Endothelial cell of umbilical vein (primary cell): ENCODE results near the gene PWP1. TPM values are rescaled to one million over a fixed set of nuclear protein-coding genes. Genes with fewer than 3 reads are reported as not detected.

Experiments
- BruUV-seq: library from RNA; stranded (reverse); fragments of 400-500 nt; replicated peaks from 2 replicates; lab custom pipeline; 2021; lab: Mats Ljungman, UMichigan
- CTCF ChIA-PET: fragments of 300-600, 350-600 bp; sonication (Branson Sonifier 250); formaldehyde crosslinking; loops from one replicate; lab custom pipeline; 2021; ENCODE audit warnings: antibody characterized with exemption, inconsistent platforms; lab: Charles Lee
- POLR2A ChIA-PET: fragments of 300-600, 350-600 bp; sonication (Branson Sonifier 250); formaldehyde crosslinking; loops from one replicate; lab custom pipeline; 2021; ENCODE audit warnings: antibody characterized with exemption, inconsistent platforms; lab: Charles Lee
- DNase-seq: peaks from one replicate; pipeline ENCODE4 v3.0.0-alpha.2; 2011; ENCODE audit warnings: low read depth, low spot score
- FAIRE-seq: peaks from 2 replicates; lab custom pipeline; 2011; peaks lifted over from hg19 to GRCh38; lab: Jason Lieb, UNC
- H2AFZ ChIP-seq: 2 replicates; pipeline ENCODE4 v1.6.0; 2012; ENCODE audit warnings: low read depth, low read length, control low read depth, inconsistent platforms
- H3K27ac ChIP-seq: 2 replicates; pipeline ENCODE4 v1.5.1; 2011; ENCODE audit warnings: low read depth, mild to moderate bottlenecking, control low read depth, low read length, moderate library complexity; ENCODE audit not compliant: insufficient read depth
- H3K27me3 ChIP-seq, 2 experiments: 2 replicates each; pipeline versions ENCODE4 v1.6.0 to v1.6.1; 2011; ENCODE audit warnings: low read length in 2 of 2, mixed read lengths in 1 of 2; ENCODE audit not compliant: control insufficient read depth in 2 of 2, insufficient read depth in 2 of 2
- H3K36me3 ChIP-seq, 2 experiments: 2 replicates in 1 of 2; 3 replicates in 1 of 2; pipeline ENCODE4 v1.5.1; 2011; ENCODE audit warnings: low read length in 2 of 2, mild to moderate bottlenecking in 1 of 2, moderate library complexity in 1 of 2; ENCODE audit not compliant: control insufficient read depth in 2 of 2, insufficient read depth in 2 of 2; ENCODE audit errors: extremely low read depth in 1 of 2
- H3K4me1 ChIP-seq: 3 replicates; pipeline ENCODE4 v1.5.1; 2011; ENCODE audit warnings: mild to moderate bottlenecking, low read length; ENCODE audit not compliant: control insufficient read depth, insufficient read depth; ENCODE audit errors: extremely low read depth
- H3K4me2 ChIP-seq: 2 replicates; pipeline ENCODE4 v1.6.1; 2011; ENCODE audit warnings: low read length, control low read depth, mixed read lengths; ENCODE audit not compliant: insufficient read depth
- H3K4me3 ChIP-seq, 3 experiments: fragments of 200-600 bp in 1 of 3; sonication (generic), shearing (Covaris generic) in 1 of 3; replicated peaks in 1 of 3; 2 replicates each; pipeline ENCODE4 v1.5.1; 2011 to 2016; ENCODE audit warnings: control low read depth in 3 of 3, low read length in 3 of 3, mild to moderate bottlenecking in 2 of 3, inconsistent platforms in 1 of 3, low read depth in 1 of 3, moderate library complexity in 1 of 3; ENCODE audit not compliant: insufficient read depth in 1 of 3
- H3K79me2 ChIP-seq: 2 replicates; pipeline ENCODE4 v1.6.0; 2012; ENCODE audit warnings: low read length, inconsistent platforms; ENCODE audit not compliant: control insufficient read depth, insufficient read depth
- H3K9ac ChIP-seq: replicated peaks from 2 replicates; pipeline ENCODE3; 2011; ENCODE audit warnings: low read length, control low read depth; ENCODE audit not compliant: insufficient read depth; ENCODE audit errors: extremely low read depth
- H3K9me1 ChIP-seq: replicated peaks from 3 replicates; pipeline ENCODE4 v1.6.0; 2011; ENCODE audit warnings: mild to moderate bottlenecking, low read length; ENCODE audit not compliant: control insufficient read depth, insufficient read depth; ENCODE audit errors: extremely low read depth
- H3K9me3 ChIP-seq: replicated peaks from 2 replicates; pipeline ENCODE4 v1.5.1; 2012; ENCODE audit warnings: low read length, inconsistent platforms; ENCODE audit not compliant: control insufficient read depth, insufficient read depth
- H4K20me1 ChIP-seq: replicated peaks from 2 replicates; pipeline ENCODE3; 2011; ENCODE audit warnings: mild to moderate bottlenecking, low read length; ENCODE audit not compliant: control insufficient read depth, insufficient read depth; ENCODE audit errors: extremely low read depth
- CTCF ChIP-seq, 2 donors: IDR thresholded peaks; 1 replicate in 1 of 2; 2 replicates in 1 of 2; pipeline ENCODE4 v1.5.1; 2011; ENCODE audit warnings: low read length in 2 of 2, mild to moderate bottlenecking in 2 of 2, moderate library complexity in 2 of 2, control low read depth in 1 of 2, inconsistent platforms in 1 of 2, low read depth in 1 of 2; ENCODE audit not compliant: insufficient read depth in 1 of 2; ENCODE audit errors: extremely low read depth in 1 of 2
- EZH2 ChIP-seq: IDR thresholded peaks from 2 replicates; pipeline ENCODE4 v1.6.1; 2012; ENCODE audit warnings: borderline replicate concordance, low read depth, mild to moderate bottlenecking, moderate library complexity, low read length, inconsistent platforms; ENCODE audit not compliant: severe bottlenecking
- FOS ChIP-seq: IDR thresholded peaks from 2 replicates; pipeline ENCODE4 v1.6.1; 2011; ENCODE audit warnings: mild to moderate bottlenecking, low read length, moderate library complexity, borderline replicate concordance; ENCODE audit not compliant: insufficient read depth
- GATA2 ChIP-seq: IDR thresholded peaks from 2 replicates; pipeline ENCODE4 v1.7.0; 2011; ENCODE audit warnings: low read depth, mild to moderate bottlenecking, moderate library complexity, mixed read lengths, low read length; ENCODE audit not compliant: insufficient read length, insufficient read depth
- JUN ChIP-seq: IDR thresholded peaks from 2 replicates; pipeline ENCODE4 v1.6.1; 2011; ENCODE audit warnings: borderline replicate concordance, low read depth; ENCODE audit not compliant: insufficient read length, insufficient read depth
- MAX ChIP-seq: IDR thresholded peaks from 2 replicates; pipeline ENCODE4 v1.6.1; 2011; ENCODE audit not compliant: insufficient read depth, insufficient read length
- MYC ChIP-seq: IDR thresholded peaks from one replicate; pipeline ENCODE4 v1.6.1; 2011; ENCODE audit warnings: mild to moderate bottlenecking, low read depth, low read length
- POLR2A ChIP-seq: IDR thresholded peaks from 2 replicates; pipeline ENCODE4 v1.6.1; 2012; ENCODE audit warnings: low read depth, mild to moderate bottlenecking, control low read depth, low read length
- POLR2AphosphoS5 ChIP-seq: IDR thresholded peaks from 2 replicates; pipeline ENCODE4 v1.6.1; 2012; ENCODE audit warnings: low read depth, mild to moderate bottlenecking, control low read depth, low read length, moderate library complexity; ENCODE audit not compliant: insufficient read depth
- dilution Hi-C: fragments of 300-500 bp; cut with MboI; formaldehyde crosslinking; loops from one replicate; pipeline ENCODE4 v1.15.0; 2019; ENCODE audit warnings: low sequenced_read_pairs; ENCODE audit not compliant: extremely low pct_ligation_motif_present
- intact Hi-C: fragments of 100-400 bp; cut with micrococcal nuclease; formaldehyde crosslinking; loops from one replicate; pipeline ENCODE4 v1.10.0; 2022
- polyA plus RNA-seq, 4 experiments: library from polyadenylated mRNA; depleted of rRNA in 3 of 4; stranded (reverse) in 3 of 4; unstranded in 1 of 4; fragments of >200 nt; gene quantifications; 2 replicates each; pipeline versions ENCODE4 v1.2.1 to v1.2.3, GENCODE V29; 2011 to 2012; ENCODE audit warnings: missing spikeins in 1 of 4
- total RNA-seq: library from RNA; stranded (reverse); gene quantifications from 2 replicates; pipeline ENCODE4 v1.2.3, GENCODE V29; 2021

PWP1 gene
- total and polyA plus RNA-seq, 2 donors (not counting 3 experiments of a cell fraction or from before 2014, with no cell fraction given) = 70.8 to 154 TPM

DNA sequence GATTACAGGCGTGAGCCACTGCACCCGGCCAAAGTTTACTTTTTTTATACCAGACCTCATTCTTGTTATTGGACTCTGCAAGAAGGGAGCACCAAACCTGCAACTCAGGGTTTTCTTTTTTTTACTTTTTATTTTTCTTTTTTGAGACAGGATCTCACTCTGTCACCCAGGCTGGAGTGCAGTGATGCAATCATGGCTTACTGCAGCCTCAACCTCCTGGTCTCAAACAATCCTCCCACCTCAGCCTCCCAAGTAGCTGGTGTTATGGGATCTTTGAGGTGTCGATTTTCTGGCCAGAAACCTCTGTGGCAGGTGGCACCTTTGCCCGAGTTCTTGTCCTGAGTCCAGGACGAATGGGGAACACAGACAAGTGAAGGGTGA lies 4.2 kb upstream of the PWP1 start:
- FAIRE-seq (no peak), DNase-seq (no peak)
- dilution Hi-C loops = no loop called here
- Histone ChIP-seq H2AFZ (no peak overlapping the region), H3K9me1 (no peaks in the 10 kb centered on the region), H3K27ac (no peak overlapping the region), H3K79me2 (peaks cover 6% of the 10 kb centered on the region), H3K9me3 (no peaks in the 10 kb centered on the region), H4K20me1 (no peaks in the 10 kb centered on the region), H3K4me3 (no peak overlapping the region), H3K4me1 (peaks cover 3% of the 10 kb centered on the region), H3K36me3 (no peaks in the 10 kb centered on the region), H3K9ac (no peak overlapping the region), H3K4me2 (no peak overlapping the region), H3K27me3 (peaks cover 14 to 23% of the 10 kb centered on the region in 2 experiments)
- intact Hi-C loops = no loop called here
- CTCF ChIA-PET = interaction anchor here (13.4 kb wide), 1 partner anchor 203 kb away, joined by 336 read pairs; no protein-coding TSS in a partner anchor
- POLR2A ChIA-PET = no interaction called here
- no TSS peak for BruUV-seq
- TF ChIP-seq EZH2 = no peak
- TF ChIP-seq GATA2 = no peak
- no peak for TF ChIP-seq MYC
- TF ChIP-seq POLR2AphosphoS5 = no peak
- TF ChIP-seq FOS = no peak
- TF ChIP-seq MAX = no peak
- no peak for TF ChIP-seq POLR2A
- no peak for TF ChIP-seq JUN
- TF ChIP-seq CTCF (IDR thresholded peaks at IDR 0.05; ENCODE audit: extremely low read depth in 1 of 2, insufficient read depth in 1 of 2, low read depth in 1 of 2, low read length in 2 of 2) = no peak
